ENCODE results near the gene ZSCAN21. TPM values are rescaled to one million over a fixed set of nuclear protein-coding genes. Genes with fewer than 3 reads are reported as not detected.

ZSCAN21 gene
- total RNA-seq, 1 donor from 2014 or later, result 13.0 TPM

GRCh38 chr7:100091411-100092181 lies 42.0 kb downstream of the ZSCAN21 start:
- ATAC-seq, result no peak
- intact Hi-C loops (cut with DNase I), result no loop called here
- DNase-seq (ENCODE audit: low spot score), result no peak

GRCh38 chr7:100093054-100093453 lies 43.5 kb downstream of the ZSCAN21 start:
- DNase-seq (ENCODE audit: low spot score) (no peak), ATAC-seq (no peak)
- intact Hi-C loops (cut with DNase I), result no loop called here

- no peak for DNase-seq (ENCODE audit: low spot score)
- intact Hi-C loops (cut with DNase I), result no loop called here
These were observed 43.9 kb downstream of the ZSCAN21 start for GRCh38 chr7:100093498-100093897.

GRCh38 chr7:100093925-100094486 lies 44.4 kb downstream of the ZSCAN21 start:
- no peak for ATAC-seq
- DNase-seq (ENCODE audit: low spot score), result no peak
- intact Hi-C loops (cut with DNase I), result no loop called here

More at GRCh38 chr7:100093498-100093897, 43.9 kb downstream of the ZSCAN21 start:
- ATAC-seq, result no peak

- ATAC-seq, result no peak
- DNase-seq (ENCODE audit: low spot score), result no peak
- intact Hi-C loops (cut with DNase I), result no loop called here
These were observed 45.7 kb downstream of the ZSCAN21 start for GRCh38 chr7:100095289-100095688.

GRCh38 chr7:100095704-100096103 lies 46.1 kb downstream of the ZSCAN21 start:
- intact Hi-C loops (cut with DNase I), result no loop called here
- no peak for DNase-seq (ENCODE audit: low spot score)
- no peak for ATAC-seq

- intact Hi-C loops (cut with DNase I), result no loop called here
- ATAC-seq, result no peak
- no peak for DNase-seq (ENCODE audit: low spot score)
These were observed 49.3 kb downstream of the ZSCAN21 start for GRCh38 chr7:100098913-100099312.

GRCh38 chr7:100099452-100099851 lies 49.9 kb downstream of the ZSCAN21 start:
- intact Hi-C loops (cut with DNase I), result no loop called here
- no peak for DNase-seq (ENCODE audit: low spot score)
- ATAC-seq, result no peak

GRCh38 chr7:100100420-100101015 lies 50.9 kb downstream of the ZSCAN21 start:
- intact Hi-C loops (cut with DNase I), result no loop called here
- ATAC-seq (peak; percentile 92), DNase-seq (ENCODE audit: low spot score) (peak; percentile 94)

GRCh38 chr7:100101016-100101862 lies 51.7 kb downstream of the ZSCAN21 start, which contains the start of the genes AP4M1 and MCM7:
AP4M1 (plus strand) TSS chr7:100101643; CDS start chr7:100101715, 72 bp downstream.
MCM7 (minus strand) TSS chr7:100101397; CDS start chr7:100101294, 103 bp downstream.
- intact Hi-C loops (cut with DNase I), result no loop called here
- peak; percentile 97 for ATAC-seq
- DNase-seq (ENCODE audit: low spot score), result peak; percentile 99

- intact Hi-C loops (cut with DNase I), result no loop called here
These were observed 53.6 kb downstream of the ZSCAN21 start for GRCh38 chr7:100102950-100103840.

GRCh38 chr7:100105534-100105933 lies 56.0 kb downstream of the ZSCAN21 start:
- DNase-seq (ENCODE audit: low spot score), result no peak
- intact Hi-C loops (cut with DNase I), result no loop called here
- no peak for ATAC-seq

More at GRCh38 chr7:100102950-100103840, 53.6 kb downstream of the ZSCAN21 start:
- DNase-seq (ENCODE audit: low spot score) (no peak), ATAC-seq (no peak)

- DNase-seq (ENCODE audit: low spot score) (no peak), ATAC-seq (no peak)
- intact Hi-C loops (cut with DNase I), result no loop called here
These were observed 57.1 kb downstream of the ZSCAN21 start for GRCh38 chr7:100106633-100107032.

- ATAC-seq (peak; percentile 3), DNase-seq (ENCODE audit: low spot score) (no peak)
- intact Hi-C loops (cut with DNase I), result no loop called here
These were observed 57.7 kb downstream of the ZSCAN21 start for GRCh38 chr7:100107125-100107737.

GRCh38 chr7:100107890-100108289 lies 58.3 kb downstream of the ZSCAN21 start:
- intact Hi-C loops (cut with DNase I), result no loop called here
- DNase-seq (ENCODE audit: low spot score) (no peak), ATAC-seq (no peak)

- DNase-seq (ENCODE audit: low spot score), result no peak
- intact Hi-C loops (cut with DNase I), result no loop called here
- no peak for ATAC-seq
These were observed 60.1 kb downstream of the ZSCAN21 start for GRCh38 chr7:100109521-100110163.

- ATAC-seq (no peak), DNase-seq (ENCODE audit: low spot score) (no peak)
- intact Hi-C loops (cut with DNase I), result no loop called here
These were observed 61.6 kb downstream of the ZSCAN21 start for GRCh38 chr7:100111156-100111555.

Measured in sciatic nerve (tissue), 2 donors.